GM18517 (cell line): Measurements from ENCODE around the gene GALNT7.
A peak's percentile ranks its signal among the peaks of the same experiment; 100 is the strongest.

ENCODE experiments used
- ATAC-seq: cut with Tn5 transposase; IDR thresholded peaks from one replicate; pipeline ENCODE4 v1.9.1; 2021; ENCODE audit warnings: mild to moderate bottlenecking, moderate library complexity; ENCODE audit not compliant: unreplicated experiment

GALNT7 gene

GRCh38 chr4:173259310-173259709 lies 90.7 kb downstream of the GALNT7 start:
- ATAC-seq = no peak

DNA sequence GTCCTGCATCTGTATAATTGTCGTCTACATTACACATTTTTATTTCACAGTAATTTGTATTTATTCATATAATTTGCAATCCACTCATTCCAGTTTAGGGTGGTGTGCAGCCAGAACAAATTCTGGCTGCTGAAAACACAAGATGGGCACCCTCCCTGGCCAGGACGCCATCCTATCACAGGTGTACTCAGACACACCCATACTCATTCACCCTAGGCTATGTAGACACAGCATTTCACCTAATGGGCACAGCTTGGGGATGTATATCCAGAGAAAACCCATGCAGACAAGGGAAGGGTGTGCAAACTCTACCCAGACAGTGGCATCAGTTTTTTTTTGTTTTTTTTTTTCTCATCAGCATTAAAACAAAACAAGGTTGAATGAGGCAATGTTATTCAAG lies 92.4 kb downstream of the GALNT7 start:
- ATAC-seq = no peak

- no peak for ATAC-seq
Observed at GRCh38 chr4:173262375-173262774, 93.8 kb downstream of the GALNT7 start.

DNA sequence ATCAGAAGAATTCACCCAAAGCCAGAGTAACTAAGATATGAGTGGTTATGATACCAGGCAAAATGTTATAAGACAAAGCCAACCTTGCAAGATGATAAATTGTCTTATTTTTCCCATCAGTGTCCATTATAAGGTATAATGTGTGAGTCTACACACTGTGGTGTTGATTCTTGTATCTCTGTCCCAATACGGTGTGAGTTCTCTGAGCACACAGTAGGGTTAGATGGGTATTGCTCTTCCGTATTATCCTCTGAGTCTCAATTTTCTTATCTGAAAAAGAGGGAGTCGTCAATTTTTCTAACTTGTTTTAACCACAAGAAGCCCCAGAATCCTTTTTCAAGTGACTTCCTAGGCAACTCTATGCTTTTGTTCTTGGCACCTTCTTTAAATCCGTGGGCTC lies 95.6 kb downstream of the GALNT7 start:
- no peak for ATAC-seq

DNA sequence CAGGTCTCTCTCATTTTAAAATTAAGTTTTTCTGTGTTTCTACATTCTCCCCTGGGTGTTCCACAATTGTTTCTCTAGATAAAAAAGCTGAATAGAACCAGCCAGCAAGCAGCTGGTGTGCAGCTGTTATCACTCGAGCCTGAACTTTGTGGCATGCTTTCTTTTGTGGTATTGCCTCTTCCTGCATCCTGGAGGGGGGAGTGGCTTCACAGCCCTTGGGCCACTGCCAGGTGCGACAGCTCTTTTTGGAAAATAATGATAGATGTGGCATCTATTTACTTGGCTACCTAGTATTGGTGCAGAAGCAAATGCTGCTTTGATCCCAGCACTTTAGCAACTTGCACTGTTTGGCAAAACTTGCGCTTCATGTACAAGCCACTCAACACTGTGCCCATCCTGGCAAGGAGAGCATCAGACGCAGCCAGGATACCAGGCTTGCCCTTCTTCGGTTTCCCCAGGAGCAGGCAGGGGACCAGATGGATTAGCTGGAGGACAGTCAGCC lies 96.1 kb downstream of the GALNT7 start:
- ATAC-seq = peak; percentile 84

DNA sequence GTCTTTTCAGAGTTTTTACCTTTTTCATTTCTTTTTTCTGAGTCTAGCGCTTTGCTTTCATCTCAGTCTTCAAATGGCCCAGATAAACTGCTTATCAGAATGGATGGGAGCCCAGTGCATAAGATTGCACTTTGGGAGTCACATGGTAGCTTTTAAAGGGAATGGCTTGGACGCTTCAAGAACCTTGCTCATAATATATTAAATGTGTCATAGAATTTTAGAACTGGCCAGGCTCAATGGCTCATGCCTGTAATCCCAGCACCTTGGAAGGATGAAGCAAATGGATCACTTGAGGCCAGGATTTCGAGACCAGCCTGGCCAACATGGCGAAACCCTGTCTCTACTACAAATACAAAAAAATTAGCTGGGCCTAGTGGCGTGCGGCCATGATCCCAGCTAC lies 97.1 kb downstream of the GALNT7 start:
- no peak for ATAC-seq

DNA sequence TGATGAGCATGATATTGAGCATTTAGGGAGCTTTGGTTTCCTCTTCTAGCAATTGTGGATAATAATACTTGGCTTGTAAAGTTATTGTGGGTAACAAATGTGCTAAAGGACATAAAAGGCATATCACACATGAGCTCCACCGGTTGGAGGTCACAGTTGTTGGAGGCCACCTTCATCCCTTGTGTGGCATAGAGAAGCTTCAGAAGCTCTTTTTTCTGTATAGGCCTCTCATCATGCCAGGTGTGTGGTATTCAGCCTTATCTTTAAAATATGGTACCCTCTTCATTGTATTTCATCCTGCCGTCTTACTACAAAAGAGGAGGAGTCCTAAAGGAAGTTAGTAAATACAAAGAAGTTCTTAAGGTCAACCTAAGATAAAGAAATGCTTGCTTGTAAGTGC lies 99.1 kb downstream of the GALNT7 start:
- ATAC-seq = no peak

DNA sequence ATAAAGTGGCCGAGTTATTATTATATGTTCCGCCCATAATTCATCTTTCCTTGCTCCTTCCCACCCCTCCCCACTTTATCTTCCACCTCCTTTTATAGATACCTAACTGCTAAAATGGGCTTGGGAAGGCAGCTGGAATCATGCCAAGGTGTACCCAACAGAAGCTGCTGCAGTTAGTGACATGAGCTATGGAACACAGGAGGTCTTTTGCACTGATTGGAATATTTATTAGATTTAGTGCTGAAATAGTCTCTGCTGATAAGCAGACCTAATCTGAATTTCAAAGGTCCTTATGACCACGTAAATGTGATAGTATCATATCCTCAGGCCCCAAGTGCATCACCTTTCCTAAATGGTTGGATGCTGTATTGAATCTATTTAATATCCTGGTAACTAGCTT lies 100.7 kb downstream of the GALNT7 start:
- ATAC-seq = no peak

DNA sequence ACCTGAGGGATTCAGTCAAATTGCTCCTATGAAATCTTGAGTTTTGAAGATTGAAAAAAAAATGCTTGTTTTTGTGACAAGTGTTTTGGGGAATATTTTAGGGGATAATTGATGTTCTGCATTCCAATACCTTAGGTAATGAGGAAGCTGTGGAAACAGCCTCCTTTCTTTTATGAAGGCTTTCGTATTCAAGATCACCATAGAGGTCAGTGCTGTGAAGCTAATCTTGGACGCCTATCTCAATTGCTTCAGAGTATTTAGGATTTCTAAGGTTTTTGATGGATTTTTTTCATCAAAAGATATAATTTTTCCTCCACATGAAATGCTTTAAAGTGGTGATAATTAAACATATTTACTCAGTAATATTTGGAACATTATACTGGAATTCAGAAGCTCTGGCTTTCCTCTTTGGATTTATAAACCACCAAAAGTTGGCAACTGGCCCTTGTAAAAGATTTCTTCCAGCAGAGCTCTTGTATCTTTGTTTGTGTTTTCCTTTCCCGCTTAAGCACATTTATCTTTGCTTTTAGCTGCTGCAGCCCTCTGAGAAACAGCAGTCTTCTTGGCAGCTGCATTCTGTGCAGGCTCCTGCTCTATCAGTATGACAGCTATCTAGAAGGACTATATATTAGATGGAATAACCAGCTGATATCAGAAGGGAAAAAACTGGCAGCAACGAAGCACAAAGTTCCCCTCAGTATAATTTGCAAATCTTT lies 101.9 kb downstream of the GALNT7 start:
- no peak for ATAC-seq

- no peak for ATAC-seq
Observed at GRCh38 chr4:173272314-173272713, 103.7 kb downstream of the GALNT7 start.

GRCh38 chr4:173272996-173273395 lies 104.4 kb downstream of the GALNT7 start:
- ATAC-seq = no peak

DNA sequence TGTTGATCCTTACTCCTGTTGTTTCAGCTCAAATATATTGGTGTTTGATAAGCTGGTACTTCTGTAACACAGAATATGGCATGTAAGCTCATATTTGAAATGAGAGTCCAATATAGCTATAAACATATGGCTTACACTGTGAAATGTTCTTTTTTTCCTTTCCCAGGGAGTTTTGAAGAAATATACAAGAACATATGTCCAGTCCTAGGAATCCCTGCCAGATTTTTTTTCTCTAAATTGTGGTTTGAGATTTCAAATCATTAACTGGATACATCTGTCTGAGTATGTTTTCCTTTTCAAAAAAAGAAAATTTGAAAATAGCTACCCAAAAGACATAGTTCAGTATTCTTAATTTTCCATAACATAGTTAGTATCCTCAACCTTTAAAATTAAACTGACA lies 105.3 kb downstream of the GALNT7 start:
- no peak for ATAC-seq

- no peak for ATAC-seq
Observed at GRCh38 chr4:173274744-173275143, 106.1 kb downstream of the GALNT7 start.

DNA sequence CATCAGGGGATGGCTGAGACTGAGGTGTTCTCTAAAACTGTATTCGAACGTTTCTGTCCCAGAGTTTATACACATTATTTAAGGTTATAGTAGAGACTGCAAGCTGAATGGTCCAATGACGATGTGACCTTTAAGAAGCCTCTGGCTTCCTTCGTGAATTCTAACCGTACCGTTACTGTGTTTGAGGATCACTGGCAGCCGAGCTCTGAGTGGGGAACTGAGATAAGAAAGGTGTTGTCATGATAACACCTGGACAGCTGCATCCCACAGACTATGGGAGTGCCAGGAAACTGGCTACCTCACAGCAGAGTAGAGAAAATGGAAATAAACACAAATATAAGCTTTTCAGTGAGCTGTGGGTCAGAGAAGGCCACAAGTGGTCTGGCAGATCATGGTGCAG lies 106.5 kb downstream of the GALNT7 start:
- no peak for ATAC-seq

DNA sequence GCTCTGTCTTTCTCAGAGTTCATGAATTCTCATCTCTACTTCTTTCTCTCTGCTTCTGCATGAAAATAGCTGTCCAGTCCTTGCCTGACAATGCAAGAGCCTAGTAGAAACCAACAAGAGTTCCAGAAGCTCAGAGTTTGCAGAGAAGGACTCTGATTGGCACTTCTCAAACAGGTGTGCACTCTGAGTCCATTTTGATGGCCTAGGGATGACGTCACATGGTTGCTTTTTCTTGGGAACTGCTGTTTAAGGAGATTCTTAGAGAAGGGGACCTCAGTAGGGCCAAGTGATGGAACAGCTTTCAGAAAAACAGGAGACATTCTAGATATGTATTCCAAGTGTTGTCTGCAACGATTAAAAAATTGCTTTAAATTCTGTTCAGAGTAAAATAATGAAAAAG lies 108.7 kb downstream of the GALNT7 start:
- ATAC-seq = no peak

- no peak for ATAC-seq
Observed at GRCh38 chr4:173280998-173281397, 112.4 kb downstream of the GALNT7 start.

- no peak for ATAC-seq
Observed at GRCh38 chr4:173281406-173282255, 113.0 kb downstream of the GALNT7 start.

GRCh38 chr4:173282256-173282562 lies 113.6 kb downstream of the GALNT7 start:
- ATAC-seq = no peak

DNA sequence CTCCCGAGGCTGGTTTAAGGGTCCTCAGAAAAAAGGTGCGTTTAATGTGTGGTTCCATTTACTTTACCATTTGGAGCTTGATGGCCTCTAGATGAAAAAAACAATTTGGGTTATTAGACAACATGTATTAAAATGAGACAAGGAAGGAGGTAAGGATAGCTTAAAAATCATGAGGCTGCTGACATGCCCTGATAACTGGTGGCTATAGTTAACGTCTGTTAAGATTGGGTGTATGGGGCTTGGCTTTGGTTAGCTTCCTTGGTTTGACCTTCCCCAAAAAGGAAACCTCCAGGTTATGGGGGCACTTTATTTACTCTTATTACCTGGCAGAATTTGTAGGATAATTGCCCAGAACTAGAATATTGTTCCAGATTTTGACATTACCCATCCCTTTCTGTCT lies 114.0 kb downstream of the GALNT7 start:
- no peak for ATAC-seq

- ATAC-seq = no peak
Observed at GRCh38 chr4:173284463-173284862, 115.9 kb downstream of the GALNT7 start.

GRCh38 chr4:173287486-173287885 lies 118.9 kb downstream of the GALNT7 start:
- no peak for ATAC-seq

DNA sequence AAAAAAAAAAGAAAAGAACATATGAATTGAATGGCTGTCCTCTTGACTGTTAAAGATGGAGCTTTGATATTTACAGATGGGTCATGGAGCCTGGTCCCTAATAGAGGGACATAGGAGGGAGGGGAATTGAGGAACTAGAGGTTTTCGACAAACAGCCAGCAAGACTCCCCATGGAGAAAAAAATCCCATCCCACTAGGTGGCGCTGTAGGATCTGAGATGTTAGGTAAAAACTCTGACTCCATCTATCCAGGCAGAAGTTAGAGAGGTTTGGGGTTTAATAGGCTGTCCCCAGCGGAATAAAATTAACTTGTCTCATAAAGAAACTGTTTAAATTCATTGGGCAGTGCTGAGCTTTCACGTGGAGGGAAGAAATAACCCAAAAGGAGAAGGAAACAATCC lies 119.7 kb downstream of the GALNT7 start:
- ATAC-seq = peak; percentile 60
